Epidermal melanocyte (primary cell): ENCODE results near the gene CNTN2.

ENCODE experiments used
- DNase-seq: peaks from one replicate; pipeline ENCODE4 v3.0.0; 2011; ENCODE audit warnings: low spot score; ENCODE audit not compliant: insufficient read length

The CNTN2 gene

DNA sequence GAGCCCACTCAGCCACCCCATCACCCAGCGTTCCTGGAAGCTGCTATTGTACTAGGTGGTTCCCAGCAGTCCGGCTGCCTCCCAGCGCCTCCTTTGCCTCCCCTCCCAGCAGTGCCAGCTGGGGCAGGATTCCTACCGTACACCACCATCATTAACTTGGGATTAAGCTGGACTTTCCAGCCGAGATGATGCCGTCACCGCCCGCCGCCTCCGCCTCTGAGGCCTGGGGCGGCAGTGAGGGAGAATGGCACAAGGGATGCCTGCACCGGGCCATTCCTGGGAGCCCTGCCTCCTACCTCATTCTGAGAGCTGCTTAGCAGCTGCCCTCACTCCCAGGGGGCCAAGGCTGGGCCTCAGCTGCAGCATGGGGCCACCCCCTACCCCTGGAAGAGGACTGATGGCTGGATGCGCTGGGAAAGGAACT is 13.2 kb downstream of the CNTN2 start:
- DNase-seq = no peak

DNA sequence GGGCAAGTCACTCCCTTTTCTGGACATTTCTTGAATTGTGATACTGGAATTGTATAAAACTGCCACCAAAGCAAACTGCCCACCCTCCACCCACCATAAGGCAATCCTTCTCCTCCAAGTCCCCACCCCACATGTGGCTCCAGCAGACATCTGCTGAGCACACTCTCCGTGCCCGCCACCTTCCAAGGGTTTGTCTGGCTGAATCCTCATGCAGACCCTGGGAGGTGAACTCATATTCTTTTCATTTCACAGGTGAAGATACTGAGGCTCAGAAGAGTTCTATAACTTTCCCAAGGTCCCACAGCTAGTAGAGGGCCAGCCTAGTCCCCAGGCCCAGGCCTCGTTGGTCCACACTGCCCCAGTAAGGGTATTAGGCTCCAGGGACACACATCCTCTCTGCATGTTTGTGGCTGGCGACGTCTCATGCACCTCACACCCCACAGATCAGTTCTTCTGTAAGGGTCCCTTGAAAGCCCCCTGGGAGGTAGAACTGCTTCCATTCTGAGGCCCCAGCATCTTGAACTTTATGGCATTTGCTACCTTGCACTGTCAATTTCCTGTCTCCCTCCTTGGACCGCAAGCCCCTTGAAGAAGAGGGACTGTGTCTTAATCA is 14.1 kb downstream of the CNTN2 start:
- no peak for DNase-seq

DNA sequence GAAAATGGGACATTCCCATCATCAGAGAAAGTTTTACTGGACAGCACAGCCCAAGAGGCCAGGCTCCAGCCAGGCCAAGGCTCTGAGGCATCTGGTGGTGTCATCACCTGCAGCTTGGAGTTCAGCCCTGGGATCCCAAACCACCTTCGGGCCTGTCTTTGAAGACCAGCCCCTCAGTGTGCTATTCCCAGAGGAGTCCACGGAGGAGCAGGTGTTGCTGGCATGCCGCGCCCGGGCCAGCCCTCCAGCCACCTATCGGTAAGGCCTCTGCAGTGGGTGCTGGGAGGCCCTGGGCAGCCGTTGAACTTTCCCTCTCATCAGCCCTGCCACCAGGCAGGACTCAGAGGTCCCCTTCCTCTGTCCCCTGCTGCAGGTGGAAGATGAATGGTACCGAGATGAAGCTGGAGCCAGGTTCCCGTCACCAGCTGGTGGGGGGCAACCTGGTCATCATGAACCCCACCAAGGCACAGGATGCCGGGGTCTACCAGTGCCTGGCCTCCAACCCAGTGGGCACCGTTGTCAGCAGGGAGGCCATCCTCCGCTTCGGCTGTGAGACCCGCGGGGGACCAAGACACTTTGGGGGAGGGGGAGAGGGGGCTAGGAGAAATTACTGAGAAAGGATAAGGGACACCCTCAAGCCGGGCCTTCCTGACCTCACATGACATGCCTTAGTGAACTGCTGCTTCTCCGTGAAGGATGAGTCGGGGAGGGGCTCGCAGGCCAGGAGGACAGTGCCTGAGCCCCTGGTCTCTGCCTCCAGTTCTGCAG is 15.0 kb downstream of the CNTN2 start:
- no peak for DNase-seq

DNA sequence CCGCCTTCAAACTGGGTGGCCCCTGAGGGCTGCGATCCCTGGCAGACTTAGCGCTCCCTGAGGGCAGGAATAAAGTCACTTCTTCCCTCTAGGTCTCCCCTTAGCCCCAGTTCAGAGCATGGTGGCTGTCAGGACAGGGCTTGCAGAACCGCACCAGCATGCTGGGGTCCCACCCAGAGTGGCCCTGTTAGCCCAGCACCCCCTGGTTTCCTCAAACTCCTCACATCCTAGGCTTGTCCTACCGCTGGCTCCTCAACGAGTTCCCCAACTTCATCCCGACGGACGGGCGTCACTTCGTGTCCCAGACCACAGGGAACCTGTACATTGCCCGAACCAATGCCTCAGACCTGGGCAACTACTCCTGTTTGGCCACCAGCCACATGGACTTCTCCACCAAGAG is 15.8 kb downstream of the CNTN2 start:
- DNase-seq = no peak

DNA sequence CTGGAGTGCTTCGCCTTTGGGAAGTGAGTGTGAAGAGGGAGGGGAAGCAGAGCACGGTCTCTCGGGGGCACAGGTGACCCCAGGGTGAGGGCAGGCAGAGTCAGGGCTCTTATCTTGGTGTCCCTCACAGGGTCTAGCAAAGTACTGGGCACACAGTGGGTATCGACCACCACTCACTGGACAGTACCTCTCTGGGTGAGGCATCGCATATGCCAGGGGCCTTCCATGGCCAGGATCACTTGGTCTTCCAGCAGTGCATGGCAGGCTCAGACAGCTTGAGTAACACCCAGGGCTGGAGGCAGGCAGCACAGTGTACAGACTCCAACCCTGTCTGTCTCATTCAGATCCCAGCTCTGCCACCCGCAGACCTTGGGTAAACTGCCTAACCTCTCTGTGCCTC is 16.6 kb downstream of the CNTN2 start:
- DNase-seq = no peak

DNA sequence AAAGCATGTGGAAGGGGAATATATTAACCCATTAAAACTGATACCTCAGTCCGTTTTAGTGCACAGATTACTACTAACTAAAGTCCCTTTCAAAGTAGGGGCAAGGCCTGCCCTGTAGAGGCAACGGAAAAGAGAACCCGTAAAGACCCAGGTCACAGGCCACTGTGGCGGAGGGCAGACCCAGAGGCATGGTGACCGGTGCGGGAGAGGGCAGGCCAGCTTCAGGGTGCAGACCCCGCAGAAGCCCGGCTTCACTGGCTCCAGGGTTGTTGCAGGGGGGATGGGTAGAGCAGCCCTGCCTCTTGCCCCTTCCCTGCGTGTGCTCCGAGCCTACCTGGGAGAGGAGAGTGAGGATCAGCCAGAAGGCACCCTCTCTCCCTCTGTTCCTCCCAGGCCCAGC is 17.7 kb downstream of the CNTN2 start:
- DNase-seq = no peak

DNA sequence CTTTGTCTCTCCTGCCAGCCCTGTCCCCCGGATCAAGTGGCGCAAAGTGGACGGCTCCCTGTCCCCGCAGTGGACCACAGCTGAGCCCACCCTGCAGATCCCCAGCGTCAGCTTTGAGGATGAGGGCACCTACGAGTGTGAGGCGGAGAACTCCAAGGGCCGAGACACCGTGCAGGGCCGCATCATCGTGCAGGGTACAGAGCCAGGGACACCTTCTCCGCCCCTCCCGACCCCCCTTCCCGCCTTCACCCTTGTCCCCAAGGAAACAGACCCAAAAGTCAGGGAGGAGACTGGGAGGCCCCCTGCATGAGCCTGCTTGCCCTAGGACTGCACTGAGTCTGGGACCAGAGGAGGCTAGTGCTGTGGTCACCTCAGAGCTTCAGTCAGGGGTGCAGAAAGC is 18.2 kb downstream of the CNTN2 start:
- DNase-seq = no peak

DNA sequence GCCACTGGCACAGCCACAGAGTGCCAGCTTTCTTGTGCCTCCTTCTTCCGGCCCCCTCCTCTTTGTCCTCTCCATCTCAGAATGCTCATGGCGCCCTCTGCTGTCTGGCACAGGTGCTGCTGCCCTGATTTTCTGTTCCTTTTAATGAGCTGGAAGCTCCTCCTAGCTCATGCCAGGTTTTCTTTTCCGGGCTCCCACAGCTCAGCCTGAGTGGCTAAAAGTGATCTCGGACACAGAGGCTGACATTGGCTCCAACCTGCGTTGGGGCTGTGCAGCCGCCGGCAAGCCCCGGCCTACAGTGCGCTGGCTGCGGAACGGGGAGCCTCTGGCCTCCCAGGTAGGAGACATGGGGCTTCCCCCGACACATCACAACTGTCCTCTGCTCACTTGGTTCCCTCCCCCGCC is 18.7 kb downstream of the CNTN2 start:
- peak; percentile 64 for DNase-seq

DNA sequence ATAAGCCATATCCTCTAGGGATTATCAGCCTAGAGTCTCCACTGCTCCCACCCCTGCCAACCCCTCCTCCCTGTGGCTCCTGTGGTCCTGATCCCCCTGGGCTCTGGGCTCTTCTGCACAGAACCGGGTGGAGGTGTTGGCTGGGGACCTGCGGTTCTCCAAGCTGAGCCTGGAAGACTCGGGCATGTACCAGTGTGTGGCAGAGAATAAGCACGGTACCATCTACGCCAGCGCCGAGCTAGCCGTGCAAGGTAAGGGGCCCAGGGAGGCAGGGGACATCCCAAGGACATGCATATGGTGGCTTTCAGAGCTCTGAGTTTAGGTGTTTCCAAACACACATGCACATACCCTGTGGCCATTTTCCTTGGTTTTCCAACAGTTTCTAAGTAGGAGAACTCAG is 19.3 kb downstream of the CNTN2 start:
- DNase-seq = no peak

DNA sequence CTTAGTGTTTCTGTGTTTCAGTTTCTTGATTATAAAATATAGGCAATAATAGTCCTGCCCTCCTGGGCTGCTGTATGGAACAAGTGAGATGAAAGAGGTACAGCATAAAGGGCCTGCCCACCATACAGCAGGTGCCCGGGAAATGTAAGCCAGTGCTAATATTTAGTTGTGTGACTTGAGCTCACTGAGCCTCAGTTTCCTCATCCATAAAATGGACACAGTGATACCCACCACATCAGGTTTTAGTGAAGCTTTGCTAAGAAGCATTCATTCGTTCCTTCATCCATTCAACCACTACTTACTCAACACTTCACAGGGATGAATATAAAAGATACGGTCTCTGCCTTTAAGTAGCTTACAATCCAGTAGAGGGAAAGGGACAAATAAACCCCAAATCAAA is 19.9 kb downstream of the CNTN2 start:
- no peak for DNase-seq

DNA sequence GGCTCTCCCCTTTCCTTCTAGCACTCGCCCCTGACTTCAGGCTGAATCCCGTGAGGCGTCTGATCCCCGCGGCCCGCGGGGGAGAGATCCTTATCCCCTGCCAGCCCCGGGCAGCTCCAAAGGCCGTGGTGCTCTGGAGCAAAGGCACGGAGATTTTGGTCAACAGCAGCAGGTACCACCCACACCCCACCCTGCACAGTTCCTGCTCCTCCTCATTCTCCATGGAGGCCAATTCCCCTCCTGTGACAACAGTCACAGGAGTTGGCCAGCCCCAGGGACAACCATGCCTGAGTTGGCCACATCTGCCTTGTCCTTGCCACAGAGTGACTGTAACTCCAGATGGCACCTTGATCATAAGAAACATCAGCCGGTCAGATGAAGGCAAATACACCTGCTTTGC is 21.3 kb downstream of the CNTN2 start:
- no peak for DNase-seq

DNA sequence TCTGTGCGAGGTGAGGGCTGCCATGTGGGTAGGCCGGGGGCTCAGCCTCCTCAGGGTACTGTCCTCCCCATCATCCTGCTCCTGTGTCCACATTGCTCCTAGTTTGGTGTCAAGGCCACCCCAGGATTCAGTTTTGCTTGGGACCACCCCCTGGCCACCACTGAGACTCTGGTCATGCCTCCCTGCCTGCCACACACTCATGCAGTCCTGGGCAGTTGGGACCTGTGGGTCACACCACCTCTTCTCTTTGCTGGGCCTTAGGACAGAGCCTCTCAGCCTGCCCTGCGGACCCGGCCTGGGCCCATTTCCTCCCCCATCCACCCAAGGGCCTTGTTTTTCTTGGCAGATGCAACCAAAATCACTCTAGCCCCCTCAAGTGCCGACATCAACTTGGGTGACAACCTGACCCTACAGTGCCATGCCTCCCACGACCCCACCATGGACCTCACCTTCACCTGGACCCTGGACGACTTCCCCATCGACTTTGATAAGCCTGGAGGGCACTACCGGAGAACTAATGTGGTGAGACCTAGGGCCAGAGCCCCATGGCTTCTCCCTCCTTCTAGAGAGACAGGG is 21.8 kb downstream of the CNTN2 start:
- DNase-seq = no peak

DNA sequence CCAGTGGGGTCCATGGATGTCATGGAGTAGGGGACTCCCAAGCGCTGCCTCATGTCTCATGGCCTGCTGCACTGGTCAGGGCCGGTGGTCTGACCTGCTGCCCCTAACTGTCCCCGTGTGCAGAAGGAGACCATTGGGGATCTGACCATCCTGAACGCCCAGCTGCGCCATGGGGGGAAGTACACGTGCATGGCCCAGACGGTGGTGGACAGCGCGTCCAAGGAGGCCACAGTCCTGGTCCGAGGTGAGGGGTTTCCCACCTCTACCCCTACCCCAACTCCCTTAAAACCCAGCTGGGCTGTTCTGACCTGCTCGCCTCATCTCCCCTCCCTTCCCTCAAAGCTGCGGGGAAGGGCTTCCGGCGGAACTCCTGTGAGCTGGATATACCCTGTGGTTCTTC is 22.7 kb downstream of the CNTN2 start:
- no peak for DNase-seq

DNA sequence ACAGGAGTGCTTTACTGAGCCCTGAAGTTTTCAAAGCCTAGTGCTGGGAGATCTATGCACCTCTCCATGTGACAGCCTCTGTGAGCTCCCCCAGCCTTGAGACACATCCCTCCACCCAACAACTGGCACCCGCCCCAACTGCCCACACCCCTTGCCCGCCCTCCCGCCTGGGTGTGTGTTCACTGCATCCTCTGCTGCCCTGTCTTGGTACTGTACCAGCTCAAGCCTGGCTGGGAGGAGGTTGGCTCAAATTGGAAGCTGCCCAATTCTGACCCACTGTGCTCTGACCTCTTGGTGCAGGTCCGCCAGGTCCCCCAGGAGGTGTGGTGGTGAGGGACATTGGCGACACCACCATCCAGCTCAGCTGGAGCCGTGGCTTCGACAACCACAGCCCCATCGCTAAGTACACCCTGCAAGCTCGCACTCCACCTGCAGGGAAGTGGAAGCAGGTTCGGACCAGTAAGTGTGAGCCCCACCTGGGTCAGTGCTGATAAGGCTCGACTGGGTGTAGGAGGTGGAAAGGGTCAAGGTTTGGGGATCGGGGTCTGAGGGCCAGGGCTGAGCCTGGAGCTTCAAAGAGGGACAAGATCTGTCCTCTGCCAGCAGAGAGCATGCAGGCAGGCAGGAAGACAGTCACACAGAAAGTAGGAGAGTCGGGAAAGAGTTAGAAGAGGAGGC is 23.3 kb downstream of the CNTN2 start:
- DNase-seq = no peak

DNA sequence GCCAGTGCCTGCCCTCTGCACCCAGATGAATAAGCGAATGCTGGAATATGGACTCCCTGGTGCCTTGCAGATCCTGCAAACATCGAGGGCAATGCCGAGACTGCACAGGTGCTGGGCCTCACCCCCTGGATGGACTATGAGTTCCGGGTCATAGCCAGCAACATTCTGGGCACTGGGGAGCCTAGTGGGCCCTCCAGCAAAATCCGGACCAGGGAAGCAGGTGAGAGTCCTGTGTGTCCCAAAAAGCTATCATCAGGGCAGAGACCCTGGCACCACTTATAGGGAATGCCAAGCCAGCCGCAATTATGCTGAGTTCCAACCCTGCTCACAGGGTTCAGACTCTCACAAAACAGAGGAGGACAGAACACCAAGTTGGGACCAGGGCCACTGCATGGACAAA is 24.0 kb downstream of the CNTN2 start:
- DNase-seq = no peak

DNA sequence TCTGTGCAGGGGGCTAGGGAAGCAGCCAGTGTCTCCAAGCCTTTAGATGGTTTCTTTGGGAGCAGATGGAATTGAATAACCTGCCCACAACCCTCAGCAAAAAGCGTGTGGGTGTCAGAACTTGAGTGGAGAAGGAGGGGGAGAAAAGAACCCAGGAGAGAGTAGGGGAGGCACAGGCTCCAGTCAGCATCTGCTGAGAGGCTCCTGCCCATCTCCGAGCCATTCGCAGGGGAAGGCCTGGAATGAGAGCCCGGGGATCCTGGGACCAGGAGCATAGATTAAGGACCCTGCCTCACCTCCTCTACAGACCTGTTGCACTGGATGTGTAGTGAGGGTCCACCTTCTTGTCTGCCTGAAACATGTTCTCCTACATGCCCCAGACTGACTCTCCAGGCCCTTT is 25.0 kb downstream of the CNTN2 start:
- no peak for DNase-seq

DNA sequence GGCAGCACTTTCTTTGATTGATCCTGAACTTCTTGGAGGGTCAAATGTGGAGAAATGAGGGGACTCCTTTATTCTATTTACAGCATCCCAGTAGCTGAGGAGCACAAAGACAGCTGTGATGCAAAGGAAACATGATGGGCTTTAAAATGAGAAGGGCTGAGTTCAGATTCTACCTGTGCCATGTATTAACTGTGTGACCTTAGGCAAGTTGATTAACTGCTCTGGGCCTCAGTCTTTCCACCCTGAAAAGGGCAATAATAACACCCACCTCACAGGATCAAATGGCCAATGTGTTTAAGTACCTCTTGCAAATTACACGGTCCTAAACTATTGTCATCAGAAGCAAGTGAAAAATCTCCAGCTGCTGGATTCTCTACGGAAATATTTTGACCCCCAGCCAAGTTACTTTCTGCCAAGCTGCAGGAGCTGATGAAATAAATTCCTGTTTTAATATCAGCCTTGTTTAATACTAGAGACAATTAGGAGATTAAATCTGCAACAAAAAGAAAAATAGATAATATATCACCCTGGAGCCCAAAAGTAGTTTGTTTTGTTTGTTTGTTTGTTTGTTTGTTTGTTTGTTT is 25.5 kb downstream of the CNTN2 start:
- DNase-seq = no peak

DNA sequence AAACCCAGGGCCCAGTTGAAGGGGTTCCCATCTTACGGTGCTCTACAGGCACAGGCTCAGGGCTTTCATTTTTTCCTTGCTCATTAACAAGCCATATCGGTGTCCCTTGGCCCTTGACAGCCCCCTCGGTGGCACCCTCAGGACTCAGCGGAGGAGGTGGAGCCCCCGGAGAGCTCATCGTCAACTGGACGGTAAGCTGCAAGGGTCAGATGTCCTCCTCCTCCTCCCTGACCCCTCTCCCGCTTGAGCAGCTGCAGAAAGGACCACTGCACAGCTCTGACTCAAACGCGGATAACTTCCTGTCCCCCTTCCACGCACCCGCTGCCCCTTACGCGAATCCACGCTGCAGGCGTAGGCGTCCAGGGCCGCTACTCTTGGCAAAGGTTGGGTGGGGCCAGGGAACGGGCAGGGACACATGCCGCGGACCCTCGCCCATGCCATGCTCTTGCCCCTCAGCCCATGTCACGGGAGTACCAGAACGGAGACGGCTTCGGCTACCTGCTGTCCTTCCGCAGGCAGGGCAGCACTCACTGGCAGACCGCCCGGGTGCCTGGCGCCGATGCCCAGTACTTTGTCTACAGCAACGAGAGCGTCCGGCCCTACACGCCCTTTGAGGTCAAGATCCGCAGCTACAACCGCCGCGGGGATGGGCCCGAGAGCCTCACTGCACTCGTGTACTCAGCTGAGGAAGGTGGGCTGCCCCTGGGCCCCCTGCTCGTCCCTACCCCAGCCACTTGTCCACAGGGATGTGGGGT is 26.5 kb downstream of the CNTN2 start:
- DNase-seq = no peak

DNA sequence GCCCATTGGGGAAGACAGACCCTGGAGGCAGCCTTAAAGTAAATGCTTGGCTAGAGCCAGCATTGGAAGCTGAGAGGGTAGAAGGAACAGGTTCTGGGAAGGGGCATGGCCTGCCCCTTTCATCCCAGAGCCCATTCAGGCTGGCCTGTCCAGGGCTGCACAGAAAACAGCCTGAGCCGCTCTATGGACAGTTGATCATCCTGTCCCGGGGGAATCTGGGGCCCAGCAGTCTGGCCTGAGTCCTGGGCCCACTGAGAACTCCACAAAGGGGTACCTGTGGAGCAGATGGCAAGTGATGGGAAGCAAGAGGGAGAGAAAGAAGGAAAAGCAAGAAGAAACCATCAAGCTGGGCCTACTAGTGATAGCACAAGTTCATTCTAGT is 28.0 kb downstream of the CNTN2 start:
- DNase-seq = no peak

DNA sequence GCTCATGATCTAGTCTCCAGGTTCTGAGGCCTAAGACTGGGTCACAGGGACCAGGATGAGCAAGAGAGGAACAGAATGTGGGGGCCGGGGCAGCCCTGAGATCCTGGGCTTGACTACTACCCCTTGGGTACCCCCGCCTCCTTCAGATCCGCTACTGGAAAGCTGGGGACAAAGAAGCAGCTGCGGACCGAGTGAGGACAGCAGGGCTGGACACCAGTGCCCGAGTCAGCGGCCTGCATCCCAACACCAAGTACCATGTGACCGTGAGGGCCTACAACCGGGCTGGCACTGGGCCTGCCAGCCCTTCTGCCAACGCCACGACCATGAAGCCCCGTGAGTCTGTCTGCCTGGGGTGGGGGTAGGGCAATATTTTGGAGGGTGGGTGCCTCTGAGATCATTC is 28.8 kb downstream of the CNTN2 start:
- DNase-seq = no peak

DNA sequence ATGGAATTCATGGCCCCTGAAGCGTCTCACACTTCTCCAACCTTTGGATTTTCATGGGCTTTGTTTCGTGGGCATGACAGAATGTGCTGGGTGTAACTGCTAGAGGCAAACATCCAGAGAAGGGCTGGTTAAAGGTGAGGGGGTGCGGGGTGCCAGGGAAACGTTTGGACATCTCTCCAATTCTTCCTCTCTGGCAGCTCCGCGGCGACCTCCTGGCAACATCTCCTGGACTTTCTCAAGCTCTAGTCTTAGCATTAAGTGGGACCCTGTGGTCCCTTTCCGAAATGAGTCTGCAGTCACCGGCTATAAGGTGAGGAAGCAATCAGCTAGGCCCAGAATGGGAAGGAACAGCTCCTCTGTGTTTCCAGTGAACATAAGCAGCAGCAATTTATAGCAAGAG is 29.3 kb downstream of the CNTN2 start:
- no peak for DNase-seq
